Panc1 (cell line): Measurements from ENCODE around the gene TBC1D22B. TPM values are rescaled to one million over a fixed set of nuclear protein-coding genes. Genes with fewer than 3 reads are reported as not detected.

Source experiments
- ATAC-seq: fragments of 200-7000 bp; cut with Tn5 transposase; 2 replicates; pipeline ENCODE4 v1.9.1; 2020; ENCODE audit warnings: mild to moderate bottlenecking, moderate library complexity
- BruUV-seq: library from RNA; stranded (reverse); fragments of 400-500 nt; replicated peaks from 2 replicates; lab custom pipeline; 2021; lab: Mats Ljungman, UMichigan
- CTCF ChIA-PET: fragments of 300-600 bp; sonication (Branson Sonifier 250); formaldehyde crosslinking; loops from one replicate; lab custom pipeline; 2022; ENCODE audit warnings: antibody characterized with exemption; lab: Charles Lee
- POLR2A ChIA-PET: fragments of 300-600 bp; sonication (Branson Sonifier 250); formaldehyde crosslinking; loops from one replicate; lab custom pipeline; 2022; ENCODE audit warnings: antibody characterized with exemption; lab: Charles Lee
- DNase-seq: peaks from one replicate; pipeline ENCODE4 v3.0.0-alpha.2; 2010; ENCODE audit warnings: low read depth, low spot score
- H3K27ac ChIP-seq: 2 replicates; pipeline ENCODE4 v1.5.1; 2011; ENCODE audit warnings: mild to moderate bottlenecking, low read length, inconsistent platforms
- H3K27me3 ChIP-seq: fragments of 200-500 bp; sonication (Bioruptor generic); 2 replicates; pipeline ENCODE4 v1.6.0; 2014; ENCODE audit warnings: low read length, inconsistent platforms; ENCODE audit not compliant: control insufficient read depth, insufficient read depth
- H3K36me3 ChIP-seq: fragments of 200-500 bp; sonication (Bioruptor generic); 2 replicates; pipeline ENCODE4 v1.5.1; 2014; ENCODE audit warnings: inconsistent platforms, mild to moderate bottlenecking, low read length, moderate library complexity; ENCODE audit not compliant: control insufficient read depth, insufficient read depth
- H3K4me1 ChIP-seq: 2 replicates; pipeline ENCODE4 v1.5.1; 2011; ENCODE audit warnings: inconsistent platforms, mild to moderate bottlenecking, low read length, moderate library complexity; ENCODE audit not compliant: control insufficient read depth, insufficient read depth
- H3K4me3 ChIP-seq, 2 experiments: 2 replicates each; pipeline ENCODE4 v1.5.1; 2011 to 2012; ENCODE audit warnings: low read depth in 2 of 2, low read length in 2 of 2, mild to moderate bottlenecking in 2 of 2, inconsistent platforms in 1 of 2, moderate library complexity in 1 of 2
- H3K9me3 ChIP-seq: fragments of 200-500 bp; sonication (Bioruptor generic); 2 replicates; pipeline ENCODE4 v1.5.1; 2014; ENCODE audit warnings: low read depth, mild to moderate bottlenecking, inconsistent platforms, low read length, moderate library complexity; ENCODE audit not compliant: control insufficient read depth, insufficient read depth
- CTCF ChIP-seq: fragments of 450-650 bp; IDR thresholded peaks from 2 replicates; pipeline ENCODE4 v1.5.1; 2017; ENCODE audit warnings: mild to moderate bottlenecking
- POLR2AphosphoS5 ChIP-seq: IDR thresholded peaks from 2 replicates; pipeline ENCODE4 v1.6.1; 2012; ENCODE audit warnings: mild to moderate bottlenecking, low read depth, low read length, moderate library complexity
- REST ChIP-seq, 2 experiments: IDR thresholded peaks; 2 replicates each; pipeline ENCODE4 v1.6.1; 2011 to 2012; ENCODE audit warnings: low read depth in 2 of 2, control low read depth in 1 of 2, low read length in 1 of 2, mild to moderate bottlenecking in 1 of 2, moderate library complexity in 1 of 2; ENCODE audit not compliant: insufficient read depth in 1 of 2
- SIN3A ChIP-seq: IDR thresholded peaks from 2 replicates; pipeline ENCODE4 v1.6.1; 2012; ENCODE audit warnings: low read depth, mild to moderate bottlenecking, low read length, moderate library complexity, borderline replicate concordance; ENCODE audit not compliant: insufficient read depth
- TCF7L2 ChIP-seq: IDR thresholded peaks from 2 replicates; pipeline ENCODE4 v1.6.1; 2011; ENCODE audit warnings: mild to moderate bottlenecking, low read depth, low read length, inconsistent platforms
- in situ Hi-C: cut with HindIII; loops from 2 replicates; pipeline ENCODE4 v1.10.0; 2016; ENCODE audit warnings: low sequenced_read_pairs, low pct_unique_long_range_greater_than_20kb
- intact Hi-C: fragments of 100-400 bp; cut with micrococcal nuclease; formaldehyde crosslinking; loops from one replicate; pipeline ENCODE4 v1.10.0; 2022; ENCODE audit not compliant: unreplicated experiment
- total RNA-seq: library from RNA; stranded (reverse); gene quantifications from one replicate; pipeline ENCODE4 v1.2.1, GENCODE V29; 2021; ENCODE audit not compliant: unreplicated experiment

TBC1D22B gene
- total RNA-seq, 1 experiment from 2014 or later: 13.0 TPM

- intact Hi-C loops (no loop called here), in situ Hi-C loops (no loop called here)
- no peaks in the 10 kb centered on the region for H3K27me3 ChIP-seq
- H3K9me3 ChIP-seq: no peaks in the 10 kb centered on the region
- no peak overlapping the region for H3K4me3 ChIP-seq
- ChIA-PET CTCF (no interaction called here), POLR2A (no interaction called here)
- H3K36me3 ChIP-seq: peaks cover 3% of the 10 kb centered on the region
- H3K27ac ChIP-seq: no peak overlapping the region
- ATAC-seq (no peak), DNase-seq (no peak)
- no TSS peak for BruUV-seq
- TF ChIP-seq REST (IDR thresholded peaks at IDR 0.05; ENCODE audit: insufficient read depth in 1 of 2, low read depth in 2 of 2, low read length in 1 of 2) (no peak), SIN3A (no peak), CTCF (no peak), TCF7L2 (no peak), POLR2AphosphoS5 (no peak)
- no peaks in the 10 kb centered on the region for H3K4me1 ChIP-seq
These were observed 117.8 kb downstream of the TBC1D22B start for GRCh38 chr6:37375376-37375775.

GRCh38 chr6:37376078-37376743 is 118.6 kb downstream of the TBC1D22B start:
- ChIA-PET POLR2A (no interaction called here), CTCF (interaction anchor here (0.7 to 1.0 kb wide), 2 partner anchors 45 to 564 kb away, joined by 6 to 9 read pairs; no protein-coding TSS in a partner anchor)
- no peaks in the 10 kb centered on the region for H3K4me1 ChIP-seq
- in situ Hi-C loops (no loop called here), intact Hi-C loops (no loop called here)
- DNase-seq (no peak), ATAC-seq (no peak)
- H3K4me3 ChIP-seq: no peak overlapping the region
- TF ChIP-seq POLR2AphosphoS5: no peak
- no peak for TF ChIP-seq TCF7L2
- TF ChIP-seq CTCF: no peak
- no peak for TF ChIP-seq REST (IDR thresholded peaks at IDR 0.05; ENCODE audit: insufficient read depth in 1 of 2, low read depth in 2 of 2, low read length in 1 of 2)
- no peak for TF ChIP-seq SIN3A
- H3K27me3 ChIP-seq: no peaks in the 10 kb centered on the region
- H3K9me3 ChIP-seq: no peaks in the 10 kb centered on the region
- no TSS peak for BruUV-seq
- no peak overlapping the region for H3K27ac ChIP-seq
- peaks cover 3% of the 10 kb centered on the region for H3K36me3 ChIP-seq
